ENCODE results near the gene CHD1.

Gene CHD1

DNA sequence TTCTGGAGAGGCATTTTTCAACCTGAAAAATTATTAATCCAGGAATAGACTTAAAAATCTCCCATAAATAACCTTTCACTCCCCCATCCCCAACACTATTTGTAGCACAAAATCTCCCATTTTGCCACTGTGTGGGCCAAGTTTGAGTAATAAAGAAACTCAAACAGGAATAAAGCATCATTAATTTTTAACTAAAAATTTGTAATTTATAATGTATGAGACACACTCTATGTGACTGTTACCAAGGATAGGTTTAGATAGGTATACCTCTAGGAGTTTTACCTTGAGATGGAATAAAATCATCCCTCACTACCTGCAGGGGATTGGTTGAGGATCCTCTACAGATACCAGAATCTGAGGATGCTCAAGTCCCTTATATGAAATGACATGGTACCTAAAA is 30.1 kb downstream of the CHD1 start:
- DNase-seq, result no peak

DNA sequence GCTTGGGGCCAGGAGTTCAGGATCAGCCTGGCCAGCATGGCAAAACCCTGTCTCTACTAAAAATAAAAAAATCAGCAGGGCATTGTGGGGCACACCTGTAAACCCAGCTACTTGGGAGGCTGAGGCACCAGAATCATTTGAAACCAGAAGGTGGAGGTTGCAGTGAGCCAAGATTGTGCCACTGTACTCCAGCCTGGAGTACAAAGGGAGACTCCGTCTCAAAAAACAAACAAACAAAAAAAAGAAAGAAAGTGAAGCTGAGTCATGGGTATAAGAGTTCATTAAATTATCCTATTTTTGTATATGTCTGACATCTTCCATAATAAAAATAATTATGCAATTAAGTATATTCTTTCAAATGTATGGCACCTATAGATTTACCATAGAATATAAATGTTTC is 37.2 kb downstream of the CHD1 start:
- DNase-seq, result no peak

DNA sequence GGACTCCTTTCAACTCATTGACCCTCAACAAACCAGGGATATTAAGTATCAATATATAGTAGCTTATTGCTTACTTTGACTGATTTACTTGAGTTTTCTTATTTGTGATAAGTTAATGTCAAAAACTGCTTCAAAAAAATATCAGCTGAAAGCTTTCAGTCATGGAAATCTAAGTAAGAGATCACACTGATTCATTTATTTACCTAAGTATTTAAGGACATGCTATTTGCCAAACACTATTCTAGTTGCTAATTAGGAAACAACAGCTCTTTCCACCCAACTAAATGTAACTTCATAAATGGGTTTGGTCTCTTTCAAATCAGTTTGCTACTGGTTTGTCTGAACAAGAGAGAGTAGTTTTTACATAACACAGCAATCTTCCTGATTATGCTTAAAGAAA is 48.2 kb downstream of the CHD1 start:
- no peak for DNase-seq

DNA sequence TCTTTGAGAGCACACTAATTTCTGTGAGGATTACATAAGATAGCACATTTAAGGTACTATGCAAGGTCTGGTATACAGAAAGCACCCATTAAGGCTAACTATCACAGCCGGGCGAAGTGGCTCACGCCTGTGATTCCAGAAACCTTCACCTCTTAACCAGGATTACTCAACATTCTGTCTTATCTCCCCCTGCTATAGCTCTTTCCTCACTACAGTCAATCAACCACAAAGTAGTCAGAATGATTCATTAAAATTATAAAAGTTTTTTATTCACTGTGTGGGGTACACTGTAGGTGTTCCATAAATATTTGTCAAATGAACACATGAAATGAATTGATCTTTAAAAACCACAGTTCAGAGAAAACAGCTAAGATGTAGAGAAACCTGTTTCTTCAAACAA is 48.7 kb downstream of the CHD1 start:
- DNase-seq, result no peak

DNA sequence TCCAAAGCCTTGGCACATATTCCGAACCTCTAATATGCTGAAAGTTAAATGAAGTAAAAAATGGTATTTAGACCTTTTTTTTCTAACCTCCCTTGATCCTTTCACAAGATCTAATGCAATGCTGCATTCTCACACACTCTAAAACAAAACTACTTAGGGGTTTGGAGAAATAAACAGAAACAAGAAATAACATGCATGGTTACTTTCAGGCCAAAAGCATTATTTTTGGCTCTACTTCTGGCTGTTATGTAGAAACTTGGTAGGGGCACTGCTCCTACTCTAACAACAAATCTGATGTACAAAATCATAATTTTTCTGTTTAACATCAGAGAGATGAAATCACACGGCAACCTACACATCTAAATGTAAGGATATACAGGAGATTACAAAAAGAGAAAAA is 51.2 kb downstream of the CHD1 start:
- no peak for DNase-seq

DNA sequence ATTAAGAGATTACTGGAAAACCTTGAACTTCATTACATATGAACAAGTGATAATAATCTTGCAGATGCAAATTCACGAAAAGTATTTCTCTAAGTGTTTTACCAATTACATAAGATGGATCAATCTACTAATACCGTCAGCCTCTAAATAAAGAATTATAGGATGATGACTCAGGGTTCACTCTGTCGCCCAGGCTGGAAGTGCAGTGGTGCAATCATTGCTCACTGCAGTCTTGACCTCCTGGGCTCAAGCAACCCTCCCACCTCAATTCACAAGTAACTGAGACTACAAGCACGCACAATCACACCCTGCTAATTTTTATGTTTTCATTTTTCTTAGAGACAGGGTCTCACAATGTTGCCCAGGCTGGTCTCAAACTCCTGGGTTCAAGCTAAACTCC is 56.1 kb downstream of the CHD1 start:
- no peak for DNase-seq

DNA sequence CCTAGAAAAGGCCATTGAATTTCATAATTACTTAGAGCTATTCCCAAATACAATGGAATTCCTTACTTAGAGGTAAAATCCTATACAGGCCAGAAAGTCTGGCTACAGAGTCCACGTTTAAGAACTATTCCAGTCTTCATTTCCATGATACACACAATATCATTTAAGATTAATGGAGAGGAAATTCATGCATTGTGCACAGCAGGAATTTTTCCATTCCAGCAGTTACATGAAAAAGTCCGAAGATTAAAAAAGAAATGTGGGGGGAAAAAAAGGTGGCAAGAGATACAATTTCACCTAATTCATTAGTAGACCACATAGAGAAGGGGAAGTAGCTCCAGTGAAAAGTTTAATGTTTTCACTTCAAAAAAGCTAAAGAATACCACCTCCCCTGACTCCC is 63.1 kb downstream of the CHD1 start:
- DNase-seq, result no peak

DNA sequence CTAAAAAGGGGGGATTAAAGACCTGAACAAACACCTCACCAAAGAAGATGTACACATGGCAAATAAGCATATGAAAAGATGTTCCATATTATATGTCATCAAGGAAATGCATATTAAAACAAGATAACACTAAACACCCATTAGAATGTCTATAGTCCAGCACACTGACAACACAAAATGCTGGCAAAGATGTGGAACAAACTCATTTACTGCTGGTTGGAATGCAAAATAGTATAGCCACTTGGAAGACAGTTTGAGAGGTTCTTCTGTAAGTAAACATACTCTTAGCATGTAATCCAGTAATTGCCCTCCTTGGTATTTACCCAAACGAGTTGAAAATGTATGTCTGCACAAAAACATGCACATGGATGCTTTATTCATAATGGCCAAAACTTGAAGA is 81.8 kb downstream of the CHD1 start:
- no peak for DNase-seq

DNA sequence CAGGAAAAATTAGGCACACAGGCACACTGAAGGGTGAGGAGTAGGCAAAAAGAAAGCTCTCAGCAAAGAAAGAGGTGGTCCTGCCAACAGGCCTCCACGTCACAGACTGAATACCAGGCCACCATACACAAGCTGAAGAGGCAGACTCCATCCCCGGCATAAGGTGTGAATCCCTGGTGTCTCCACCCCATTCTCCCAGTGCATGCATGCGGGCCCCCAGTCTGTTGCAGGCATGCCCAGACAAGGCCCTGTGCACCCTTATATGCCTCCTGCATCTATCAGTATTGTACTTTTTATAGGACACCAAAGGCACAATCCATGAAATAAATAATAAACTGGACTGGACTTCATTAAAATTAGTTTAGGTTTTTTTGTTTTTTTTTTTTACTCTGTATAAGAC is 82.3 kb downstream of the CHD1 start:
- no peak for DNase-seq

DNA sequence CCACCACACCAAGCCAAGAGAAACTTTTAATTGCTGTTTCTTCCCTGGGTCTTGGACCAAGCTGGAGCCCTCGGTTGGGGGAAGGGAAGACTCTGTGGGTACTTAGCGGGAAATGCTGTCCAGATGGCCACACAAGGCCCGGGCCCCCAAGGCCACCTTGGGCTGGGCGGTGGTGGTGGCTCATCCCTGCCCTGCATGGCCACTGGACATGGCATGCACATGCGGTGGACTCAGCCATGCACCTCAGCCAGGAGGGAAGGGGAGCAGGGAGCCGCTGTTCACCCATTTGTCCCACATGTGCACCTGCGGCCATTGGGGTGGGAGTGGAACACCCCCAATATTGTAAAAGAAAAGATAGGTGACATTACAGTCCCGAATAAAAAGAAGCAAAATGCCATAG is 82.9 kb downstream of the CHD1 start:
- no peak for DNase-seq

DNA sequence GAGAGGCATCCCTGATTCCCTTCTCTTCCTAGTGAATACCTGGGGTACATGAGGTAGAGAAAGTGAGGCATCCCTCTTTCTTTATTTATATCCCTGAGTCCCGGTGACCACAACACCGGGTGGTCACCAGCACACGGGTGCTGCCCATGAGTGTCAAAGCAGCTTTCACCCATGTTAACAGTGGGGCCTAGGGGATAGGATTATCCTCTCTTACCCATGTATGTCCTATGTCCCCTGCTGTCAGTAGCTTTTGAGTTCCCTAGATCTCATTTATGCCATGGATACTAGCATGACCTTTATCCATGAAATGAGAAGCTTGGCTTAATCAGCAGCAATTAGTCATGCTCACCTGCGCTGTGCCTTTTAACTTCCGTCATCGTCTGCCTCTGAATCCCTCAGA is 83.9 kb downstream of the CHD1 start:
- DNase-seq, result no peak

DNA sequence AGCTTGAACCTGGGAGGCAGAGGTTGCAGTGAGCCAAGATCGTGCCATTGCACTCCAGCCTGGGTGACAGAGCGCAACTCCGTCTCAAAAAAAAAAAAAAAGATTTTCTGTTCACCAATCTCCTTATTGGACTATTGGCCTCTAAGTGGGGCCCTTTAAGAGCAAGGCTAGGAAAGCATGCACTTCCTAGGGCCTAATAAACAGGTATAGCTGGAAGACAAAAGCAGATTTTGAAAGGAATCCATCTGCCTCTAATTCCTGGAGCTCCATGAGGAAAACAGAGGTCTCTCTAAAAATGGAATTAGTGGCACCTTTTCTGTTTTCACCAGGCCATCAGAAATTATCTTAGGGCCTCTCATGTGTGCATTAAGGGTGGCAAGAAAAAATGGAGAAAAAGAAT is 85.3 kb downstream of the CHD1 start:
- no peak for DNase-seq

DNA sequence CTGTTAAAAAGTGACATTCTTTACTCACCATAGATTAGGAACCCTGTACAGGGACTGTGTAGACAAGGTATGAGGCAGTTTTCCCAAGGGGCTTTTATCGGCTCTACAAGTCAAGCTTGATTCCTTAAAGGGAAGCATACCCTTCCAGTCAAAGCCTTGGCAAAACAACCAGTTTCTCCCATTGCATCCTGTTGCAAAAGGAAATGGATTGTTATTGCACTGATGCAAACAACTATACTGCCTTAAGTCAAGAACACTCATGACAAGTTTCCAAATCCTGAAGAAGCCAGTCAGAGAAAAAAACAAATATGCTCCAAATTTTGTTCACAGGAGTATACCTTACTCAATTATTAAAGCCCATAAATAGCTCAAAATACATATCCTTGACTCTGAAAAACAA is 87.9 kb downstream of the CHD1 start:
- no peak for DNase-seq

DNA sequence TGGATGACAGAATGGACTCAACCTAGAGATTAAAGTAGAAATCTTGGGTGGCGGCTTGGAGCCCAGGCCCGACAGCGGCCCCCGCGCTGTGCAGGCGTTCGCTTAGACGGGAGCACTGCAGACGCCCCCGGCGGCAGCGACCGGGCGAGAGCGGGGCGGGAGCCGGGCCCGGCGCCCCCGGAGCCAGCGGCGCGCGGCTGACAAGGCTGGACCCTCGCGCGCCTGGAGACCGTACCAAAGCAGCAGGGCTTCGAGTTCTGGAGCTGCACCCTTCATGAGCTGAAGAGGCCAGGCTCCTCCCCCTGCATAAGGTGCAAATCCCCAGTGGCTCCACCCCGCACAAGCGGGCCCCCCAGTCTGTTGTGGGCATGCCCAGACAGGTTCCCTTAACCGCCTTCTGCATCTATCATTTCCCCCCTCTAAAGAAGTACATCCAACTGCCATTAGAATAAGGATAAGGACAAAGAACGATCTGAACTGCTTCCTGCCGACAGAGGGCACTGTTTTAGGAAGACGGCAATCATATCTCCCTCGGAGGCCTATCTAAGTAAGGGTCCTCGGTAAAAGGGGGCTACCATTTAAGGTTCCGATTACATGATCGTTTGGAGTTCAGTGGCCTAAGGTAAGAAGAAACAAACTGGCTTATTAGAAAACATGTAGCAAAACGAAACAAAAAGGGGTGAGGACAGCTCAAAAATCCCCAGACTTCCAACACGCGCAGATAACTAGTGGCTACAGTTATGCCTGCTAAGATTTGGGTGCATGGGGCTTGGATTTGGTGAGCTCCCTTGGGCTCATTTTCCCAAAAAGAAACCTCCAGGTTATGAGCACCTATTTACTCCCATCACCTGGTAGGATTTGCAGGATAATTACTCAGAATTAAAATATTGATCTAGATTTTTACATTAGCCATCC is 89.1 kb downstream of the CHD1 start:
- DNase-seq, result no peak

DNA sequence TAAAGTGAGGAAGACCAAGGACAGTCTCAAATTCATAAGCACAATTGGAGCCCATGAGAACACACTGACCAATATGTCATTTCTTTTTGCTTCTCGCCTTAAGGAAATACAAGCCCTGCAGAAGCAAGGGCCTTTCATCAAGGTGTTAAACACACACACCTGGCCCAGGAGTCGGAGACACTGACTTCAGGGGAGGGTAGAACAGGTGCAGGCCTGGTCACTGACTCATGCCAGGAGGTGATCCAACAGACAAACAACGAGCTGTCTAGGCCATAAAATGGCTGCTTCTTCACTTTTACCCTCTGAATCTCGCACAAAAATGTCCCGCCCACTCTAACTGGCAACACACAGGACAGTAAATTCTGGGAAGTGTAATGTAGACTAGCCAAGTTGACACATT is 92.6 kb downstream of the CHD1 start:
- DNase-seq, result no peak

DNA sequence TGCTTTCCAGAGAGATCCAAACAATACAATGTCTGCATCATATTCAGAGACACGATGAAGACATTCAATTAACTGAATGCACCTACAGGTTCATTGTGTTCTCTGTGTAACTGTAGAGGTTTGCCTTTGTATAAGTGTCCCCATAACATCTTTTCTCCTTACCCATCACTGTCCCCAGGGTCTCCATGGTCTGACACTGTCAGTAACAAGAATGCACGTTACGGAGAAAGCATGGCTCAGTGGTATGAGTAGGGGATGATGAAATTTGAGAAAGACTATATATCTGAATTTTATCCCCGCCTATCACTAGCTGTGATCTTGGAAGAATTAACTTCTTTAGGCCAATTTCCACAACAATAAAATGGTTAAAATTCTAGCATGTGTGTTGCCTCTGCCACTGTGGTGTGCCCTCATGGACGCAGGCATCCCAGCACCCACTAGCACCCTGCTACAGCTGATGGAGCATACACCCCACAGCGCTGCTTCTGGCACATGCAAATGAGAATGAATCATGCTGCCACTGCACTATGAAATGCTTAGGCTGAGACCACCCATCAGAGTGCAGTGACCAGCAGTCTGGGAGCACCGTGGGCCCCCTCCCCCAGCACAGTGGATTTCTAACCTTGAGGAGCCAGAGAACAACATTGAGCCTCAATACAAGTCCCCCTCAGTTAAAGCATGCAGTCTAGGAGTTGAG is 101.1 kb downstream of the CHD1 start:
- no peak for DNase-seq

DNA sequence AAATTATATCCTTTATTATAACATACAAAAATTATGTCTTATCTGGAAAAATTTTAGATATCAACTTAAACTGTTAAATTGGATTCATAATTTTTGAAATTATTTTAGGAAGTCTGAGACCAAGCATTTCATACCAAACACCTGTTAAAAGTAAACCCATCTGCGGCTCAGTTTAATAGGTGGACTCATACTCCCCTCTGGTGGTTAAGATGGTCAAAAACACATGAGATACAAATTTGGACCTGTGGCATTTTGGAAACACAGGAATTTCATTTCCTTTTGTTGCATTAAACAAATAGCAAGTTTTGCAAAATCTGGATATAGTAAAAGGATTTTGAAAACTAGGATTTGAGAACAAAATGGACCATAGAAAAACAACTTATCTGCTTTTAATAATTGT is 101.6 kb downstream of the CHD1 start:
- DNase-seq, result no peak

DNA sequence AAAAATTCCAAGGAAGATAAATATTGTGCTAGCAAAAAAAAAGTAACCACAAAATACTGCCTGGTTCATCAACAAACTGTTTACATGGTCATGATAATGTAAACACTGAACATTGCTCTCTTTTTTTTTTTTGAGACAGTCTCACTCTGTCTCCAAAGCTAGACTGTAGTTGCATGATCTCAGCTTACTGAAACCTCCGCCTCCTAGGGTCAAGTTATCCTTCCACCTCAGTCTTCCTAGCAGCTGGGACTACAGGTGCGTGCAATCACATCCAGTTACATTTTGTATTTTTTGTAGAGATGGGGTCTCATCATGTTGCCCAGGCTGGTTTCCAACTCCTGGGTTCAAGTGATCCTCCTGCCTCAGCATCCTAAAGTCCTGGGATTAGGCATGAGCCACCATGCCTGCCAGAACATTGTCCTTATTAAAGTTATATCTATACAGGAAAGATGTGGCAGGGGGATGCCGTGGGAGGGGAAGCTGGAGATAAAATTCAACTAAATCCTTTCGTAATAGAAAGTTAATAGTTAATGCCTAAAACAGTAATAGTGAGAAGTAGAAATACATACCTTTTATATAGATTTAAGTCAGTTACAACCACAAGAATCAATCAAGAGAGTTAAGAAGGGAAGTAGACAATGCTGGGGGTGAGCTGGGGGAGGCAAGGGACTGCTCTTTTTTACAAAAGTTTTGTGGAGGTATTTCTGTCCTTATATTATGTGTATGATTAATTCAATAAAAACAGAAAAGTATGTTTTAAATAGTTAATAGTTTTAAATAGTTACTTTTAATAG is 103.0 kb downstream of the CHD1 start:
- DNase-seq, result no peak

DNA sequence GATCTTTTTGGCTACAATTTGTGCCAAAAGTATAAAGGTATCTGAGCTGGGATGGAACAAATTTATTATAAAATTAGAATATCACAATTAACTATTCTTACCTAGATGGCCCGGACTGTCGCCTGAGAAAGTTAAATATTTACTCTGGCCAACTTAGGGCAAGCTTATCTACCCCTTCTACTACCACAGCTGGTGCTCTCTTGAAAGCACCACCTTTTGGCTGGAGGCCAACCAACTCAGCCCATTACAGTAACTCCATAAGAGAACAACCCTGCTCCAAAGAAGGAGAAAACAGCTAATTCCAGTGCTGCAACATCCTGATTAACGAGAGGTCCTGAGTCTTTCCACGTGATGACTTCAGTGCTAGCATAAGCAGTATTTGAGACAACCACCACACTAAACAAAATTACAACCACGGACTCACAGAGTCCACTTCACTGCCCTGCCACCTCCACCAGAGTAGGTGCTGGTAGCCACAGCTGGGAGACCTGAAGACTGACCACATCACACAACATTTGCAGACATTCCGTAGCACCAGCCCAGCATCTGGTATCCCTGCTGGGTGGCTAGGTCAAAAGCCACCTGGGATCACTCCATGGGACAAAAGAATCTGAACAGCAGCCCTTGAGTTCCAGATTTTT is 112.1 kb downstream of the CHD1 start:
- DNase-seq, result no peak

DNA sequence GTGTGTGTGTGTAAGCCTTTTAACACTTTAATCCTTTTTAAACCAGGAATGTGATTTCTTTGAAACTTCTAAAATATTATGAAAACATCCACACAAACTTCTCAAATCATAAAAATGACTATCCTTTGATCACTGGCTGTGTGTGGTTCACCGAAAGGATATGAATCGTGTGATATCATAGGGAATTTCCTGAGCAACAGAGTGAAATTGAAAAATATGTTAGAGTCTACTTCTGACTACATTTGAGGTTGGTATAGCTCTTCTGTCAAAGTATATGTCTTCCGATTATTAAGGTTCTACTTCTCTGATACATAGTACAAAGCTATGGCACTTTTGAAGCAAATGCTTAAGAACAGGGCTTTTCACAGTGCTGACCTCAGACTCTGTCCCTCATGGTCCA is 115.1 kb downstream of the CHD1 start:
- DNase-seq, result no peak

DNA sequence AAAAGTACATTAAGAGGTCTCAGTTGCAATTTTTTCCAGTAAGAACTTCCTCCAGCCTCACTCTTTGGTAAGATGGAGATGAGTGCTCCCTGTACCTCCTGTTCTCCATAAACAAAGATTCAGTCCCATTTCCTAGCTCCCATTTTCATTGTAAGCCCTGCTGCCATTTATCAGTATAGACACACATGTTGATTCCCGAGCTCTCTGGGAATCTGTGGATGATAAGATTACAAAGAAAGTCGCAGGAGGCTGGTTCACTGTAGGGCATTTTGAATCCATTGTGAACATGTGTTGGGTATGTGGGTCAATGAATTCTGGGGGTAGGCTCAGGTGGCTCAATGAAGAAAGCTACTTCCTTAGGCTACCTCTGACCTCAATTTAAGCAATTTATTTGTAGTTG is 118.6 kb downstream of the CHD1 start:
- no peak for DNase-seq

DNA sequence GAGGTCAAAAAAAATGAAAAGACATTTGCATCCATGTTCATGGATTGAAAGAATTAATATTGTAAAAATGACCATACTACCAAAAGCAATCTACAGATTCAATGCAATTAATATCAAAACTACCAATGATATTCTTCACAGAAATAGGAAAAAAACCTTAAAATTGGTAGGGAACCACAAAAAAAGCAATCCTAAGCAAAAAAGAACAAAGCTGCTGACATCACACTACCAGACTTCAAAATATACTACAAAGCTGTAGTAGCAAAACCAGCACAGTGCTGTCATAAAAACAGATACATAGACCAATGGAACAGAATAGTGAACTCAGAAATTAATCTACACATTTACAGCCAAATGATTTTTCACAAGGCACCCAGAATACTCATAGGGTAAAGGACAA is 121.0 kb downstream of the CHD1 start:
- DNase-seq, result no peak

DNA sequence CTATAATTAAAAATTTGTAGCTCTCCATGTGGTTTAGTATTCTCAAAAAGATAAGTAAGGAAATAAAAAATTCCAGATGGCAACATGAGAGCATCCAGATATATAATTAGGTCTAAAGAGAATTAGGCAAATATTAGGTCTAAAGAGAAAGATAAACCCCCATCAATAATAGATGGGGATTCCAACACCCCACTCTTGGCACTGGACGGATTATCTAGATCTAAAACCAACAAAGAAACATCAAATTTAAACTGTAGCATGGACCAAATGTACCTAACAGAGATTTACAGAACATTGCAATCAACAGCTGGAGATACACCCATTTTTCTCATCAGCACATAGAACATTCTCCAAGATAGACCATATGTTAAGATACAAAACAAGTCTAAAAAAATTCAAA is 123.7 kb downstream of the CHD1 start:
- no peak for DNase-seq

Measured in central memory CD4-positive, alpha-beta T cell (primary cell).